Stimulated activated naive CD8-positive, alpha-beta T cell treated with anti-CD3 and anti-CD28 coated beads, Interleukin-15, Interleukin-2, amounts not matched to agents 100 ng/mL and 50 ng/mL, for 24 hours (primary cell): ENCODE measurements around the gene CDCA4.
"Not testable (repeated sequence)": the region's sequence is repeated elsewhere in the genome, so short reads cannot be mapped to it uniquely, and the experiment has no call there.

Experiments used
- H3K27ac Mint-ChIP-seq: one replicate; pipeline ENCODE4 v1.8.0; 2021; ENCODE audit warnings: mild to moderate bottlenecking, mixed read lengths
- H3K27me3 Mint-ChIP-seq: one replicate; pipeline ENCODE4 v1.8.0; 2021; ENCODE audit warnings: mixed read lengths
- H3K36me3 Mint-ChIP-seq: one replicate; pipeline ENCODE4 v1.8.0; 2021; ENCODE audit warnings: low read depth, mixed read lengths
- H3K4me1 Mint-ChIP-seq: one replicate; pipeline ENCODE4 v1.8.0; 2021; ENCODE audit warnings: low read depth, mixed read lengths
- H3K4me3 Mint-ChIP-seq: one replicate; pipeline ENCODE4 v1.8.0; 2021; ENCODE audit warnings: mild to moderate bottlenecking, mixed read lengths
- H3K9me3 Mint-ChIP-seq: one replicate; pipeline ENCODE4 v1.8.0; 2021; ENCODE audit warnings: mixed read lengths

The CDCA4 gene

GRCh38 chr14:105049753-105050550, 29.1 kb upstream of the CDCA4 start:
- no peaks in the 10 kb centered on the region for H3K9me3 Mint-ChIP-seq
- H3K4me3 Mint-ChIP-seq: no peak overlapping the region
- no peak overlapping the region for H3K27ac Mint-ChIP-seq
- peaks cover 14% of the 10 kb centered on the region for H3K4me1 Mint-ChIP-seq
- peaks cover 35% of the 10 kb centered on the region for H3K36me3 Mint-ChIP-seq
- peaks cover under 1% of the 10 kb centered on the region for H3K27me3 Mint-ChIP-seq

GRCh38 chr14:105047283-105048016, 26.6 kb upstream of the CDCA4 start:
- no peak overlapping the region for H3K27ac Mint-ChIP-seq
- H3K9me3 Mint-ChIP-seq: no peaks in the 10 kb centered on the region
- no peak overlapping the region for H3K4me3 Mint-ChIP-seq
- H3K27me3 Mint-ChIP-seq: peaks cover 7% of the 10 kb centered on the region
- peaks cover 14% of the 10 kb centered on the region for H3K4me1 Mint-ChIP-seq
- H3K36me3 Mint-ChIP-seq: peaks cover 20% of the 10 kb centered on the region

GRCh38 chr14:105046891-105047282, 26.0 kb upstream of the CDCA4 start:
- Mint-ChIP-seq H3K36me3 (peaks cover 18% of the 10 kb centered on the region), H3K27ac (no peak overlapping the region), H3K4me1 (peaks cover 14% of the 10 kb centered on the region), H3K9me3 (no peaks in the 10 kb centered on the region), H3K27me3 (peaks cover 7% of the 10 kb centered on the region), H3K4me3 (no peak overlapping the region)

- H3K27ac Mint-ChIP-seq: no peak overlapping the region
- peaks cover 14% of the 10 kb centered on the region for H3K4me1 Mint-ChIP-seq
- H3K9me3 Mint-ChIP-seq: no peaks in the 10 kb centered on the region
- peaks cover 7% of the 10 kb centered on the region for H3K36me3 Mint-ChIP-seq
- H3K27me3 Mint-ChIP-seq: peaks cover 7% of the 10 kb centered on the region
- no peak overlapping the region for H3K4me3 Mint-ChIP-seq
Measured at GRCh38 chr14:105045710-105046326, 24.9 kb upstream of the CDCA4 start.

- peaks cover 14% of the 10 kb centered on the region for H3K4me1 Mint-ChIP-seq
- H3K27me3 Mint-ChIP-seq: peaks cover 7% of the 10 kb centered on the region
- H3K27ac Mint-ChIP-seq: no peak overlapping the region
- no peaks in the 10 kb centered on the region for H3K36me3 Mint-ChIP-seq
- no peak overlapping the region for H3K4me3 Mint-ChIP-seq
- no peaks in the 10 kb centered on the region for H3K9me3 Mint-ChIP-seq
Measured at GRCh38 chr14:105043641-105044040, 22.8 kb upstream of the CDCA4 start.

GRCh38 chr14:105042813-105043212, 21.9 kb upstream of the CDCA4 start:
- Mint-ChIP-seq H3K9me3 (no peaks in the 10 kb centered on the region), H3K4me3 (no peak overlapping the region), H3K36me3 (no peaks in the 10 kb centered on the region), H3K4me1 (peaks cover 14% of the 10 kb centered on the region), H3K27me3 (peaks cover 7% of the 10 kb centered on the region), H3K27ac (no peak overlapping the region)

GRCh38 chr14:105041841-105042765, 21.2 kb upstream of the CDCA4 start:
- H3K4me1 Mint-ChIP-seq: peaks cover 14% of the 10 kb centered on the region
- H3K27me3 Mint-ChIP-seq: peaks cover 7% of the 10 kb centered on the region
- no peaks in the 10 kb centered on the region for H3K36me3 Mint-ChIP-seq
- no peak overlapping the region for H3K27ac Mint-ChIP-seq
- no peak overlapping the region for H3K4me3 Mint-ChIP-seq
- no peaks in the 10 kb centered on the region for H3K9me3 Mint-ChIP-seq

GRCh38 chr14:105039458-105040205, 18.7 kb upstream of the CDCA4 start:
- Mint-ChIP-seq H3K4me3 (no peak overlapping the region), H3K9me3 (no peaks in the 10 kb centered on the region)

GRCh38 chr14:105035616-105036015, 14.7 kb upstream of the CDCA4 start:
- not testable (repeated sequence) for H3K36me3 Mint-ChIP-seq, H3K4me3 Mint-ChIP-seq, H3K27ac Mint-ChIP-seq, H3K27me3 Mint-ChIP-seq, H3K9me3 Mint-ChIP-seq
- peaks cover 20% of the 10 kb centered on the region for H3K4me1 Mint-ChIP-seq

More at GRCh38 chr14:105039458-105040205, 18.7 kb upstream of the CDCA4 start:
- H3K27me3 Mint-ChIP-seq: peaks cover 3% of the 10 kb centered on the region
- no peak overlapping the region for H3K27ac Mint-ChIP-seq
- H3K4me1 Mint-ChIP-seq: peaks cover 2% of the 10 kb centered on the region
- H3K36me3 Mint-ChIP-seq: no peaks in the 10 kb centered on the region

GRCh38 chr14:105034315-105035039, 13.6 kb upstream of the CDCA4 start:
- Mint-ChIP-seq H3K4me3 (peak overlapping the region; percentile 3), H3K4me1 (peaks cover 20% of the 10 kb centered on the region), H3K27ac (no peak overlapping the region), H3K9me3 (peaks cover 6% of the 10 kb centered on the region), H3K36me3 (no peaks in the 10 kb centered on the region), H3K27me3 (peaks cover 4% of the 10 kb centered on the region)

- H3K27me3 Mint-ChIP-seq: not testable (repeated sequence)
- peak overlapping the region; percentile 87 for H3K27ac Mint-ChIP-seq
Measured at GRCh38 chr14:105033412-105033900, 12.6 kb upstream of the CDCA4 start.

GRCh38 chr14:105032451-105032901, 11.6 kb upstream of the CDCA4 start:
- not testable (repeated sequence) for H3K27ac Mint-ChIP-seq, H3K9me3 Mint-ChIP-seq, H3K36me3 Mint-ChIP-seq, H3K27me3 Mint-ChIP-seq
- Mint-ChIP-seq H3K4me1 (peaks cover 20% of the 10 kb centered on the region), H3K4me3 (peak overlapping the region; percentile 91)

More at GRCh38 chr14:105033412-105033900, 12.6 kb upstream of the CDCA4 start:
- not testable (repeated sequence) for H3K36me3 Mint-ChIP-seq, H3K9me3 Mint-ChIP-seq
- H3K4me3 Mint-ChIP-seq: peak overlapping the region; percentile 91
- peaks cover 20% of the 10 kb centered on the region for H3K4me1 Mint-ChIP-seq

GRCh38 chr14:105030836-105031396, 10.0 kb upstream of the CDCA4 start:
- Mint-ChIP-seq H3K4me3 (no peak overlapping the region), H3K4me1 (peaks cover 32% of the 10 kb centered on the region), H3K36me3 (no peaks in the 10 kb centered on the region), H3K9me3 (peaks cover 6% of the 10 kb centered on the region), H3K27ac (no peak overlapping the region), H3K27me3 (peaks cover 4% of the 10 kb centered on the region)
